GM19351 (cell line): ENCODE data around the gene EN2.

Experiments used
- ATAC-seq: cut with Tn5 transposase; IDR thresholded peaks from one replicate; pipeline ENCODE4 v1.9.1; 2021; ENCODE audit warnings: mild to moderate bottlenecking, moderate library complexity; ENCODE audit not compliant: unreplicated experiment

Gene EN2

GRCh38 chr7:155463114-155463811, 5.3 kb downstream of the EN2 start:
- ATAC-seq = no peak

GRCh38 chr7:155464183-155464582, 6.3 kb downstream of the EN2 start:
- ATAC-seq = no peak

- ATAC-seq = no peak
These were observed 7.2 kb downstream of the EN2 start for GRCh38 chr7:155464948-155465739.

GRCh38 chr7:155465761-155466141, 7.8 kb downstream of the EN2 start:
- ATAC-seq = no peak

- no peak for ATAC-seq
These were observed 8.3 kb downstream of the EN2 start for GRCh38 chr7:155466142-155466813.

- peak; percentile 48 for ATAC-seq
These were observed 9.1 kb downstream of the EN2 start for GRCh38 chr7:155466814-155467733.

- peak; percentile 30 for ATAC-seq
These were observed 10.2 kb downstream of the EN2 start for GRCh38 chr7:155467846-155468784.

GRCh38 chr7:155468785-155469148, 10.8 kb downstream of the EN2 start:
- no peak for ATAC-seq

GRCh38 chr7:155469311-155470185, 11.6 kb downstream of the EN2 start:
- ATAC-seq = no peak

GRCh38 chr7:155470186-155470487, 12.2 kb downstream of the EN2 start:
- no peak for ATAC-seq

- no peak for ATAC-seq
These were observed 13.0 kb downstream of the EN2 start for GRCh38 chr7:155470686-155471638.

- ATAC-seq = no peak
These were observed 13.8 kb downstream of the EN2 start for GRCh38 chr7:155471718-155472117.

- peak; percentile 98 for ATAC-seq
These were observed 19.5 kb downstream of the EN2 start for GRCh38 chr7:155477476-155477875.

GRCh38 chr7:155481764-155482163, 23.8 kb downstream of the EN2 start:
- ATAC-seq = no peak

- no peak for ATAC-seq
These were observed 24.7 kb downstream of the EN2 start for GRCh38 chr7:155482511-155483183.

GRCh38 chr7:155483245-155483644, 25.3 kb downstream of the EN2 start:
- no peak for ATAC-seq

GRCh38 chr7:155483868-155484325, 26.0 kb downstream of the EN2 start:
- ATAC-seq = no peak
